B cell (primary cell): ENCODE data around the gene SEC62.

Experiments
- EZH2 ChIP-seq: IDR thresholded peaks from 2 replicates; pipeline ENCODE4 v1.6.1; 2012; ENCODE audit warnings: borderline replicate concordance, low read depth, mild to moderate bottlenecking, moderate library complexity, low read length; ENCODE audit not compliant: insufficient read depth, poor library complexity, severe bottlenecking
- TF ChIP-seq, protein P1 (sequence below): fragments of 200-600 bp; IDR thresholded peaks from one replicate; pipeline ENCODE4 v1.8.0; 2022; ENCODE audit warnings: antibody characterized with exemption, mild to moderate bottlenecking

GRCh38 chr3:169999433-169999832 lies 32.8 kb downstream of the SEC62 start:
- TF ChIP-seq, protein P1, sequence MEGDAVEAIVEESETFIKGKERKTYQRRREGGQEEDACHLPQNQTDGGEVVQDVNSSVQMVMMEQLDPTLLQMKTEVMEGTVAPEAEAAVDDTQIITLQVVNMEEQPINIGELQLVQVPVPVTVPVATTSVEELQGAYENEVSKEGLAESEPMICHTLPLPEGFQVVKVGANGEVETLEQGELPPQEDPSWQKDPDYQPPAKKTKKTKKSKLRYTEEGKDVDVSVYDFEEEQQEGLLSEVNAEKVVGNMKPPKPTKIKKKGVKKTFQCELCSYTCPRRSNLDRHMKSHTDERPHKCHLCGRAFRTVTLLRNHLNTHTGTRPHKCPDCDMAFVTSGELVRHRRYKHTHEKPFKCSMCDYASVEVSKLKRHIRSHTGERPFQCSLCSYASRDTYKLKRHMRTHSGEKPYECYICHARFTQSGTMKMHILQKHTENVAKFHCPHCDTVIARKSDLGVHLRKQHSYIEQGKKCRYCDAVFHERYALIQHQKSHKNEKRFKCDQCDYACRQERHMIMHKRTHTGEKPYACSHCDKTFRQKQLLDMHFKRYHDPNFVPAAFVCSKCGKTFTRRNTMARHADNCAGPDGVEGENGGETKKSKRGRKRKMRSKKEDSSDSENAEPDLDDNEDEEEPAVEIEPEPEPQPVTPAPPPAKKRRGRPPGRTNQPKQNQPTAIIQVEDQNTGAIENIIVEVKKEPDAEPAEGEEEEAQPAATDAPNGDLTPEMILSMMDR = no peak
- no peak for TF ChIP-seq EZH2
